WTC11 (cell line): Measurements from ENCODE around the gene KLHL10. TPM values are rescaled to one million over a fixed set of nuclear protein-coding genes. Genes with fewer than 3 reads are reported as not detected.

ENCODE experiments used
- ATAC-seq: fragments of 200-7000 bp; cut with Tn5 transposase; 2 replicates; pipeline ENCODE4 v1.10.0; 2021; ENCODE audit warnings: mild to moderate bottlenecking, moderate library complexity
- CTCF ChIA-PET: fragments of 300-600 bp; sonication (Branson Sonifier 250); formaldehyde crosslinking; loops from one replicate; lab custom pipeline; 2021; ENCODE audit warnings: antibody characterized with exemption; lab: Charles Lee
- POLR2A ChIA-PET: fragments of 350-600 bp; sonication (Branson Sonifier 250); formaldehyde crosslinking; loops from one replicate; lab custom pipeline; 2021; ENCODE audit warnings: antibody characterized with exemption; lab: Charles Lee
- DNase-seq: peaks from one replicate; pipeline ENCODE4 v3.0.0; 2021; ENCODE audit warnings: low spot score
- H3K27ac Mint-ChIP-seq: 2 replicates; pipeline ENCODE4 v1.8.0; 2021; ENCODE audit warnings: mixed read lengths
- H3K27me3 Mint-ChIP-seq: 2 replicates; pipeline ENCODE4 v1.8.0; 2021; ENCODE audit warnings: low read depth, mild to moderate bottlenecking, moderate library complexity, mixed read lengths
- H3K36me3 Mint-ChIP-seq: 2 replicates; pipeline ENCODE4 v1.8.0; 2021; ENCODE audit warnings: mixed read lengths
- H3K4me1 Mint-ChIP-seq: 2 replicates; pipeline ENCODE4 v1.8.0; 2022; ENCODE audit warnings: mixed read lengths
- H3K4me3 Mint-ChIP-seq: 2 replicates; pipeline ENCODE4 v1.8.0; 2021; ENCODE audit warnings: mild to moderate bottlenecking, moderate library complexity, mixed read lengths
- H3K9me3 Mint-ChIP-seq: 2 replicates; pipeline ENCODE4 v1.8.0; 2021; ENCODE audit warnings: mixed read lengths
- CREB1 ChIP-seq: sonication (generic); formaldehyde crosslinking; IDR thresholded peaks from 2 replicates; pipeline ENCODE4 v1.8.0; 2023; ENCODE audit warnings: mild to moderate bottlenecking, missing genetic modification reagents
- EMX1 ChIP-seq: fragments of 250-450 bp; sonication (Bioruptor Pico); IDR thresholded peaks from 2 replicates; pipeline ENCODE4 v1.8.0; 2021; ENCODE audit warnings: mild to moderate bottlenecking
- ETV6 ChIP-seq: sonication (generic); formaldehyde crosslinking; IDR thresholded peaks from 2 replicates; pipeline ENCODE4 v1.8.1; 2022; ENCODE audit warnings: mild to moderate bottlenecking, missing genetic modification reagents
- NFYB ChIP-seq: sonication (generic); formaldehyde crosslinking; conservative IDR thresholded peaks from 2 replicates; pipeline ENCODE4 v1.8.0; 2022; ENCODE audit warnings: low read depth, missing genetic modification reagents
- PREB ChIP-seq: sonication (generic); formaldehyde crosslinking; IDR thresholded peaks from 2 replicates; pipeline ENCODE4 v1.8.1; 2022; ENCODE audit warnings: mild to moderate bottlenecking, missing genetic modification reagents, moderate library complexity, borderline replicate concordance
- RELA ChIP-seq: sonication (generic); formaldehyde crosslinking; IDR thresholded peaks from 2 replicates; pipeline ENCODE4 v1.8.1; 2022; ENCODE audit warnings: missing genetic modification reagents, mild to moderate bottlenecking, borderline replicate concordance
- SMAD3 ChIP-seq: sonication (generic); formaldehyde crosslinking; IDR thresholded peaks from 2 replicates; pipeline ENCODE4 v1.8.0; 2022; ENCODE audit warnings: missing genetic modification reagents, mild to moderate bottlenecking, borderline replicate concordance
- SMAD4 ChIP-seq: sonication (generic); formaldehyde crosslinking; IDR thresholded peaks from 2 replicates; pipeline ENCODE4 v1.8.0; 2022; ENCODE audit warnings: mild to moderate bottlenecking, missing genetic modification reagents
- SOX15 ChIP-seq: fragments of 250-450 bp; sonication (Bioruptor Pico); IDR thresholded peaks from 2 replicates; pipeline ENCODE4 v1.9.0; 2021; ENCODE audit warnings: mild to moderate bottlenecking
- SP1 ChIP-seq: sonication (generic); formaldehyde crosslinking; conservative IDR thresholded peaks from 2 replicates; pipeline ENCODE4 v1.8.1; 2022; ENCODE audit warnings: missing genetic modification reagents
- TEAD1 ChIP-seq: sonication (generic); formaldehyde crosslinking; IDR thresholded peaks from 2 replicates; pipeline ENCODE4 v1.8.0; 2022; ENCODE audit warnings: mild to moderate bottlenecking, missing genetic modification reagents
- USF1 ChIP-seq: sonication (generic); formaldehyde crosslinking; IDR thresholded peaks from 2 replicates; pipeline ENCODE4 v1.8.0; 2022; ENCODE audit warnings: mild to moderate bottlenecking, missing genetic modification reagents
- ZNF263 ChIP-seq: sonication (generic); formaldehyde crosslinking; IDR thresholded peaks from 2 replicates; pipeline ENCODE4 v1.8.1; 2022; ENCODE audit warnings: low read depth, mild to moderate bottlenecking, moderate library complexity, missing genetic modification reagents
- ZNF396 ChIP-seq: fragments of 250-450 bp; sonication (Bioruptor Pico); IDR thresholded peaks from 2 replicates; pipeline ENCODE4 v1.8.0; 2021; ENCODE audit warnings: mild to moderate bottlenecking, moderate library complexity, borderline replicate concordance
- total RNA-seq: library from RNA; stranded (reverse); gene quantifications from 3 replicates; pipeline ENCODE4 v1.2.3, GENCODE V29; 2021
- TF ChIP-seq, protein P1 (sequence below): sonication (generic); formaldehyde crosslinking; IDR thresholded peaks from 2 replicates; pipeline ENCODE4 v1.8.1; 2023; ENCODE audit warnings: mild to moderate bottlenecking, missing genetic modification reagents
- TF ChIP-seq, protein P2 (sequence below): fragments of 250-450 bp; sonication (Bioruptor Pico); IDR thresholded peaks from 2 replicates; pipeline ENCODE4 v1.9.0; 2021; ENCODE audit warnings: mild to moderate bottlenecking, borderline replicate concordance
- TF ChIP-seq, protein P3 (sequence below): sonication (generic); formaldehyde crosslinking; IDR thresholded peaks from 2 replicates; pipeline ENCODE4 v1.8.0; 2022; ENCODE audit warnings: mild to moderate bottlenecking, missing genetic modification reagents
- TF ChIP-seq, protein P4 (sequence below): fragments of 250-450 bp; sonication (Bioruptor Pico); IDR thresholded peaks from 2 replicates; pipeline ENCODE4 v1.9.0; 2021; ENCODE audit warnings: moderate library complexity, mild to moderate bottlenecking, inconsistent platforms, borderline replicate concordance
- TF ChIP-seq, protein P5 (sequence below): fragments of 200-600 bp; IDR thresholded peaks from 2 replicates; pipeline ENCODE4 v1.8.0; 2022; ENCODE audit warnings: antibody characterized with exemption

The KLHL10 gene
- total RNA-seq, 1 experiment from 2014 or later = 0.35 TPM

GRCh38 chr17:41800601-41801373, 36.8 kb upstream of the KLHL10 start (continued):
- TF ChIP-seq, protein P1, sequence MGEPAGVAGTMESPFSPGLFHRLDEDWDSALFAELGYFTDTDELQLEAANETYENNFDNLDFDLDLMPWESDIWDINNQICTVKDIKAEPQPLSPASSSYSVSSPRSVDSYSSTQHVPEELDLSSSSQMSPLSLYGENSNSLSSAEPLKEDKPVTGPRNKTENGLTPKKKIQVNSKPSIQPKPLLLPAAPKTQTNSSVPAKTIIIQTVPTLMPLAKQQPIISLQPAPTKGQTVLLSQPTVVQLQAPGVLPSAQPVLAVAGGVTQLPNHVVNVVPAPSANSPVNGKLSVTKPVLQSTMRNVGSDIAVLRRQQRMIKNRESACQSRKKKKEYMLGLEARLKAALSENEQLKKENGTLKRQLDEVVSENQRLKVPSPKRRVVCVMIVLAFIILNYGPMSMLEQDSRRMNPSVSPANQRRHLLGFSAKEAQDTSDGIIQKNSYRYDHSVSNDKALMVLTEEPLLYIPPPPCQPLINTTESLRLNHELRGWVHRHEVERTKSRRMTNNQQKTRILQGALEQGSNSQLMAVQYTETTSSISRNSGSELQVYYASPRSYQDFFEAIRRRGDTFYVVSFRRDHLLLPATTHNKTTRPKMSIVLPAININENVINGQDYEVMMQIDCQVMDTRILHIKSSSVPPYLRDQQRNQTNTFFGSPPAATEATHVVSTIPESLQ = no peak
- TF ChIP-seq CREB1 (CRISPR knock-in tag) (no peak), ZNF263 (CRISPR knock-in tag) (no peak), PREB (CRISPR knock-in tag) (no peak), NFYB (CRISPR knock-in tag) (no peak), ETV6 (CRISPR knock-in tag) (peak; percentile 88; the same call in 1 of the 2 replicates), ZNF396 (CRISPR knock-in tag) (no peak)
- TF ChIP-seq, protein P2, sequence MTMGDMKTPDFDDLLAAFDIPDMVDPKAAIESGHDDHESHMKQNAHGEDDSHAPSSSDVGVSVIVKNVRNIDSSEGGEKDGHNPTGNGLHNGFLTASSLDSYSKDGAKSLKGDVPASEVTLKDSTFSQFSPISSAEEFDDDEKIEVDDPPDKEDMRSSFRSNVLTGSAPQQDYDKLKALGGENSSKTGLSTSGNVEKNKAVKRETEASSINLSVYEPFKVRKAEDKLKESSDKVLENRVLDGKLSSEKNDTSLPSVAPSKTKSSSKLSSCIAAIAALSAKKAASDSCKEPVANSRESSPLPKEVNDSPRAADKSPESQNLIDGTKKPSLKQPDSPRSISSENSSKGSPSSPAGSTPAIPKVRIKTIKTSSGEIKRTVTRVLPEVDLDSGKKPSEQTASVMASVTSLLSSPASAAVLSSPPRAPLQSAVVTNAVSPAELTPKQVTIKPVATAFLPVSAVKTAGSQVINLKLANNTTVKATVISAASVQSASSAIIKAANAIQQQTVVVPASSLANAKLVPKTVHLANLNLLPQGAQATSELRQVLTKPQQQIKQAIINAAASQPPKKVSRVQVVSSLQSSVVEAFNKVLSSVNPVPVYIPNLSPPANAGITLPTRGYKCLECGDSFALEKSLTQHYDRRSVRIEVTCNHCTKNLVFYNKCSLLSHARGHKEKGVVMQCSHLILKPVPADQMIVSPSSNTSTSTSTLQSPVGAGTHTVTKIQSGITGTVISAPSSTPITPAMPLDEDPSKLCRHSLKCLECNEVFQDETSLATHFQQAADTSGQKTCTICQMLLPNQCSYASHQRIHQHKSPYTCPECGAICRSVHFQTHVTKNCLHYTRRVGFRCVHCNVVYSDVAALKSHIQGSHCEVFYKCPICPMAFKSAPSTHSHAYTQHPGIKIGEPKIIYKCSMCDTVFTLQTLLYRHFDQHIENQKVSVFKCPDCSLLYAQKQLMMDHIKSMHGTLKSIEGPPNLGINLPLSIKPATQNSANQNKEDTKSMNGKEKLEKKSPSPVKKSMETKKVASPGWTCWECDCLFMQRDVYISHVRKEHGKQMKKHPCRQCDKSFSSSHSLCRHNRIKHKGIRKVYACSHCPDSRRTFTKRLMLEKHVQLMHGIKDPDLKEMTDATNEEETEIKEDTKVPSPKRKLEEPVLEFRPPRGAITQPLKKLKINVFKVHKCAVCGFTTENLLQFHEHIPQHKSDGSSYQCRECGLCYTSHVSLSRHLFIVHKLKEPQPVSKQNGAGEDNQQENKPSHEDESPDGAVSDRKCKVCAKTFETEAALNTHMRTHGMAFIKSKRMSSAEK (CRISPR knock-in tag) = no peak
- TF ChIP-seq, protein P3, sequence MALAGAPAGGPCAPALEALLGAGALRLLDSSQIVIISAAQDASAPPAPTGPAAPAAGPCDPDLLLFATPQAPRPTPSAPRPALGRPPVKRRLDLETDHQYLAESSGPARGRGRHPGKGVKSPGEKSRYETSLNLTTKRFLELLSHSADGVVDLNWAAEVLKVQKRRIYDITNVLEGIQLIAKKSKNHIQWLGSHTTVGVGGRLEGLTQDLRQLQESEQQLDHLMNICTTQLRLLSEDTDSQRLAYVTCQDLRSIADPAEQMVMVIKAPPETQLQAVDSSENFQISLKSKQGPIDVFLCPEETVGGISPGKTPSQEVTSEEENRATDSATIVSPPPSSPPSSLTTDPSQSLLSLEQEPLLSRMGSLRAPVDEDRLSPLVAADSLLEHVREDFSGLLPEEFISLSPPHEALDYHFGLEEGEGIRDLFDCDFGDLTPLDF (CRISPR knock-in tag) = no peak
- TF ChIP-seq, protein P4, sequence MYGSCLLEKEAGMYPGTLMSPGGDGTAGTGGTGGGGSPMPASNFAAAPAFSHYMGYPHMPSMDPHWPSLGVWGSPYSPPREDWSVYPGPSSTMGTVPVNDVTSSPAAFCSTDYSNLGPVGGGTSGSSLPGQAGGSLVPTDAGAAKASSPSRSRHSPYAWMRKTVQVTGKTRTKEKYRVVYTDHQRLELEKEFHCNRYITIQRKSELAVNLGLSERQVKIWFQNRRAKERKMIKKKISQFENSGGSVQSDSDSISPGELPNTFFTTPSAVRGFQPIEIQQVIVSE (CRISPR knock-in tag) = no peak

DNA sequence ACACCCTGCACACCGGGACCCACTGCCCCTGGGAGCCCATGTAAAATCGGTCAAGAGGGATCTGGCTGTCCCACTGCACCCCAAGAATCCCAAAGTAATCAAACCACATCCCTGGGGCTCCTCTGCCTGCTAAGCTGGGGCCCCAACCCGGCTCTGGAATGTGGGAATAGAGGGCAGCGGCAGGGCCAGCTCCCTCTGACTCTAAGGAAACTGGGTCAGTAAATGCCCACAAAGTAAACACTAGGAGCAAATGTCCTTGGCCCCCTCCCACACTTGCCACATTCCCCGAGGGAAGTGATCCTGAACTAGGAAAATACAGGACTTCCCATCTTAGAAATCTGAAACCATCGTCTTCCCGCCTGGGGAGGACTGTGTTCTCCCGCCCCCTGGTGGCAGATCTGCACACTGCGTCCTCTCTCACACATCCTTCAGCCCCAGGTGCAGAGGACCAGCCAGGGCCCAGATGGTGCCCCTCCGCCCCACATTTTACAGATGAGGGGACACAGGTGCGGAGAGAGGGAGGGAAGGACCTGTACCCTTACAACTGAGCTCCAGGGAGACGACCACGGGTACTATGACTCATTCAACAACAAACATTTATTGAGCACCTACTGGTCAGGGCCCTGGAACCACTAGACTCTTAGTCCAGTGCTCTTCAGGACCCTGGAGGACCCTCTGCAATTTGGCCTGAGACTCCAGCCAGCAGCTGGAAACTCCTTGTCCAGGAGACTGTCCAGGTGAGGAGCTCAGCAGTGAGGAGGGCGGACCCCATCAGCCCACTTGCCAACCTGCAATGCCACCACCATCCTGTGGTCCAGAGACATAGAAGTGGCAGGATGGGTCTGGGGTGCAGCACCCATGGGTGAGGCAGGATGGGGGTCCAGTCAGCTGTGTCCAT, 36.0 kb upstream of the KLHL10 start:
- H3K4me1 Mint-ChIP-seq = peaks cover 26% of the 10 kb centered on the region
- peak; percentile 54 for ATAC-seq
- no peak for TF ChIP-seq SMAD4 (CRISPR knock-in tag)
- 0 out of 2 replicates have a peak, but pooled peaks have one; percentile 60 for TF ChIP-seq RELA
- no peak for TF ChIP-seq USF1 (CRISPR knock-in tag)
- TF ChIP-seq EMX1 = no peak
- peak; percentile 8; the same call in 1 of the 2 replicates for TF ChIP-seq SMAD3 (CRISPR knock-in tag)
- 0 out of 2 replicates have a peak, but pooled peaks have one; percentile 54 for TF ChIP-seq TEAD1 (CRISPR knock-in tag)
- TF ChIP-seq, protein P5, sequence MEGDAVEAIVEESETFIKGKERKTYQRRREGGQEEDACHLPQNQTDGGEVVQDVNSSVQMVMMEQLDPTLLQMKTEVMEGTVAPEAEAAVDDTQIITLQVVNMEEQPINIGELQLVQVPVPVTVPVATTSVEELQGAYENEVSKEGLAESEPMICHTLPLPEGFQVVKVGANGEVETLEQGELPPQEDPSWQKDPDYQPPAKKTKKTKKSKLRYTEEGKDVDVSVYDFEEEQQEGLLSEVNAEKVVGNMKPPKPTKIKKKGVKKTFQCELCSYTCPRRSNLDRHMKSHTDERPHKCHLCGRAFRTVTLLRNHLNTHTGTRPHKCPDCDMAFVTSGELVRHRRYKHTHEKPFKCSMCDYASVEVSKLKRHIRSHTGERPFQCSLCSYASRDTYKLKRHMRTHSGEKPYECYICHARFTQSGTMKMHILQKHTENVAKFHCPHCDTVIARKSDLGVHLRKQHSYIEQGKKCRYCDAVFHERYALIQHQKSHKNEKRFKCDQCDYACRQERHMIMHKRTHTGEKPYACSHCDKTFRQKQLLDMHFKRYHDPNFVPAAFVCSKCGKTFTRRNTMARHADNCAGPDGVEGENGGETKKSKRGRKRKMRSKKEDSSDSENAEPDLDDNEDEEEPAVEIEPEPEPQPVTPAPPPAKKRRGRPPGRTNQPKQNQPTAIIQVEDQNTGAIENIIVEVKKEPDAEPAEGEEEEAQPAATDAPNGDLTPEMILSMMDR = peak; percentile 97
- TF ChIP-seq SP1 = no peak
- no peak for TF ChIP-seq SOX15 (CRISPR knock-in tag)

More for the DNA sequence above, 36.0 kb upstream of the KLHL10 start:
- DNase-seq = peak; percentile 94
- Mint-ChIP-seq H3K27me3 (no peaks in the 10 kb centered on the region), H3K9me3 (no peaks in the 10 kb centered on the region), H3K36me3 (peaks cover 18% of the 10 kb centered on the region), H3K4me3 (peak overlapping the region; percentile 66), H3K27ac (peak overlapping the region; percentile 97)
- ChIA-PET POLR2A (interaction anchor here (1.1 to 9.9 kb wide), 2 partner anchors 16 to 24 kb away, joined by 3 to 142 read pairs; partner anchors contain the start of gene JUP), CTCF (interaction anchor here (0.7 to 10.1 kb wide), 26 partner anchors 8 to 645 kb away, joined by 3 to 252 read pairs (median 4); partner anchors contain the start of genes FKBP10, HAP1, JUP and ODAD4)
